ENCODE measurements around the gene SMIM11. TPM values are rescaled to one million over a fixed set of nuclear protein-coding genes. Genes with fewer than 3 reads are reported as not detected.

SMIM11 gene
- total and polyA plus RNA-seq, 2 experiments from 2014 or later, result 3.5 to 8.9 TPM

DNA sequence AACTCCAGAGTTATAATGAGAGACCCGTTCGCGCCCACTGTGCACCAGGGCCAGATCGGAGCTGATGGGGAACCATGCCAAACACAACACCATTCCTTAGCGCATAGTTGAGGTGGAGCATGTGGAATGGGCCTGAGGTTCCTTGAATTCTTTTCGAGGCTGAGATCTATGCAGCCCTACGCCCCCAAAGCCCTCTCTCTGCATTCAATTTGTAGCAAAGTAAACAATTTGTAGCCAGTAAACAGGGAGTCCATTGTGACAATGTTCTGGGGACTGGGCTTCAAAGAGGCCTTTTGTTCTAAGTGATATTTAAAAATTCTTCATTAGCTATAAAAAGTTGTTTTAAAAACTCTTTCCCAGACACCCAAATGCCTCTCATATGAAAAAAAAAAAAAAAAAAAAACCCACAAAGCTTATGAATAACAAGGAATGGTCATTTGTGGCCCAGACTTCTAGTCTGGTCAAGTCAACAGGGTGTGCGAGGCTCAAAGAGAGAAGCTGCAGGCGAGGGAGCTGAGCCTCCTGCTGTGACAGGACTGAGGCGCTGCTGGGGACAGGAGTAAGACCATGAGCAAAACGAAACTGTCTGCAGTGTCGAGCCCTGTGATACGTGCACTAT lies 42.1 kb upstream of the SMIM11 start:
- Histone ChIP-seq H2AFZ (no peak overlapping the region), H3K79me2 (replicated peaks; ENCODE audit: insufficient read depth) (no peaks in the 10 kb centered on the region), H3K9me2 (ENCODE audit: insufficient read depth) (0 out of 2 replicates have a peak, but pooled peaks cover 9% of the 10 kb centered on the region), H3F3A (replicated peaks; ENCODE audit: low read depth) (no peaks in the 10 kb centered on the region), H3K27me3 (ENCODE audit: insufficient read depth) (no peaks in the 10 kb centered on the region), H3K27ac (ENCODE audit: low read depth) (no peak overlapping the region), H3K4me2 (no peak overlapping the region), H3K4me3 (no peak overlapping the region), H4K20me1 (replicated peaks; ENCODE audit: insufficient read depth) (no peaks in the 10 kb centered on the region), H3K36me3 (ENCODE audit: insufficient read depth) (no peaks in the 10 kb centered on the region), H3K4me1 (ENCODE audit: insufficient read depth) (no peaks in the 10 kb centered on the region)
- no peak for DNase-seq (ENCODE audit: low spot score)
- H3K27ac Mint-ChIP-seq, result no peak overlapping the region
- H3K4me1 Mint-ChIP-seq, result no peaks in the 10 kb centered on the region; the same call in 2 of the 3 replicates
- peaks cover 8% of the 10 kb centered on the region for H3K9me3 Mint-ChIP-seq
- ATAC-seq, result no peak
- H3K36me3 Mint-ChIP-seq (ENCODE audit: low read depth), result no peaks in the 10 kb centered on the region
- H3K4me3 Mint-ChIP-seq, result no peak overlapping the region
- TF ChIP-seq, protein P1, sequence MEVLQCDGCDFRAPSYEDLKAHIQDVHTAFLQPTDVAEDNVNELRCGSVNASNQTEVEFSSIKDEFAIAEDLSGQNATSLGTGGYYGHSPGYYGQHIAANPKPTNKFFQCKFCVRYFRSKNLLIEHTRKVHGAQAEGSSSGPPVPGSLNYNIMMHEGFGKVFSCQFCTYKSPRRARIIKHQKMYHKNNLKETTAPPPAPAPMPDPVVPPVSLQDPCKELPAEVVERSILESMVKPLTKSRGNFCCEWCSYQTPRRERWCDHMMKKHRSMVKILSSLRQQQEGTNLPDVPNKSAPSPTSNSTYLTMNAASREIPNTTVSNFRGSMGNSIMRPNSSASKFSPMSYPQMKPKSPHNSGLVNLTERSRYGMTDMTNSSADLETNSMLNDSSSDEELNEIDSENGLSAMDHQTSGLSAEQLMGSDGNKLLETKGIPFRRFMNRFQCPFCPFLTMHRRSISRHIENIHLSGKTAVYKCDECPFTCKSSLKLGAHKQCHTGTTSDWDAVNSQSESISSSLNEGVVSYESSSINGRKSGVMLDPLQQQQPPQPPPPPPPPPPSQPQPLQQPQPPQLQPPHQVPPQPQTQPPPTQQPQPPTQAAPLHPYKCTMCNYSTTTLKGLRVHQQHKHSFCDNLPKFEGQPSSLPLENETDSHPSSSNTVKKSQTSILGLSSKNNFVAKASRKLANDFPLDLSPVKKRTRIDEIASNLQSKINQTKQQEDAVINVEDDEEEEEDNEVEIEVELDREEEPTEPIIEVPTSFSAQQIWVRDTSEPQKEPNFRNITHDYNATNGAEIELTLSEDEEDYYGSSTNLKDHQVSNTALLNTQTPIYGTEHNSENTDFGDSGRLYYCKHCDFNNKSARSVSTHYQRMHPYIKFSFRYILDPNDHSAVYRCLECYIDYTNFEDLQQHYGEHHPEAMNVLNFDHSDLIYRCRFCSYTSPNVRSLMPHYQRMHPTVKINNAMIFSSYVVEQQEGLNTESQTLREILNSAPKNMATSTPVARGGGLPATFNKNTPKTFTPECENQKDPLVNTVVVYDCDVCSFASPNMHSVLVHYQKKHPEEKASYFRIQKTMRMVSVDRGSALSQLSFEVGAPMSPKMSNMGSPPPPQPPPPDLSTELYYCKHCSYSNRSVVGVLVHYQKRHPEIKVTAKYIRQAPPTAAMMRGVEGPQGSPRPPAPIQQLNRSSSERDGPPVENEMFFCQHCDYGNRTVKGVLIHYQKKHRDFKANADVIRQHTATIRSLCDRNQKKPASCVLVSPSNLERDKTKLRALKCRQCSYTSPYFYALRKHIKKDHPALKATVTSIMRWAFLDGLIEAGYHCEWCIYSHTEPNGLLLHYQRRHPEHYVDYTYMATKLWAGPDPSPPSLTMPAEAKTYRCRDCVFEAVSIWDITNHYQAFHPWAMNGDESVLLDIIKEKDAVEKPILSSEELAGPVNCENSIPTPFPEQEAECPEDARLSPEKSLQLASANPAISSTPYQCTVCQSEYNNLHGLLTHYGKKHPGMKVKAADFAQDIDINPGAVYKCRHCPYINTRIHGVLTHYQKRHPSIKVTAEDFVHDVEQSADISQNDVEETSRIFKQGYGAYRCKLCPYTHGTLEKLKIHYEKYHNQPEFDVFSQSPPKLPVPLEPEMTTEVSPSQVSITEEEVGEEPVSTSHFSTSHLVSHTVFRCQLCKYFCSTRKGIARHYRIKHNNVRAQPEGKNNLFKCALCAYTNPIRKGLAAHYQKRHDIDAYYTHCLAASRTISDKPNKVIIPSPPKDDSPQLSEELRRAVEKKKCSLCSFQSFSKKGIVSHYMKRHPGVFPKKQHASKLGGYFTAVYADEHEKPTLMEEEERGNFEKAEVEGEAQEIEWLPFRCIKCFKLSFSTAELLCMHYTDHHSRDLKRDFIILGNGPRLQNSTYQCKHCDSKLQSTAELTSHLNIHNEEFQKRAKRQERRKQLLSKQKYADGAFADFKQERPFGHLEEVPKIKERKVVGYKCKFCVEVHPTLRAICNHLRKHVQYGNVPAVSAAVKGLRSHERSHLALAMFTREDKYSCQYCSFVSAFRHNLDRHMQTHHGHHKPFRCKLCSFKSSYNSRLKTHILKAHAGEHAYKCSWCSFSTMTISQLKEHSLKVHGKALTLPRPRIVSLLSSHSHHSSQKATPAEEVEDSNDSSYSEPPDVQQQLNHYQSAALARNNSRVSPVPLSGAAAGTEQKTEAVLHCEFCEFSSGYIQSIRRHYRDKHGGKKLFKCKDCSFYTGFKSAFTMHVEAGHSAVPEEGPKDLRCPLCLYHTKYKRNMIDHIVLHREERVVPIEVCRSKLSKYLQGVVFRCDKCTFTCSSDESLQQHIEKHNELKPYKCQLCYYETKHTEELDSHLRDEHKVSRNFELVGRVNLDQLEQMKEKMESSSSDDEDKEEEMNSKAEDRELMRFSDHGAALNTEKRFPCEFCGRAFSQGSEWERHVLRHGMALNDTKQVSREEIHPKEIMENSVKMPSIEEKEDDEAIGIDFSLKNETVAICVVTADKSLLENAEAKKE (CRISPR knock-in tag; IDR thresholded peaks at IDR 0.05), result no peak
- TF ChIP-seq NANOG (IDR thresholded peaks at IDR 0.05; ENCODE audit: borderline replicate concordance) (no peak), EZH2phosphoT487 (IDR thresholded peaks at IDR 0.05; ENCODE audit: unreplicated experiment) (no peak), EZH2 (IDR thresholded peaks at IDR 0.05; ENCODE audit: low read depth, unreplicated experiment) (no peak), POLR2AphosphoS5 (IDR thresholded peaks at IDR 0.05; ENCODE audit: low read depth) (no peak), ZNF114 (CRISPR knock-in tag; IDR thresholded peaks at IDR 0.05) (no peak)
- TF ChIP-seq, protein P2, sequence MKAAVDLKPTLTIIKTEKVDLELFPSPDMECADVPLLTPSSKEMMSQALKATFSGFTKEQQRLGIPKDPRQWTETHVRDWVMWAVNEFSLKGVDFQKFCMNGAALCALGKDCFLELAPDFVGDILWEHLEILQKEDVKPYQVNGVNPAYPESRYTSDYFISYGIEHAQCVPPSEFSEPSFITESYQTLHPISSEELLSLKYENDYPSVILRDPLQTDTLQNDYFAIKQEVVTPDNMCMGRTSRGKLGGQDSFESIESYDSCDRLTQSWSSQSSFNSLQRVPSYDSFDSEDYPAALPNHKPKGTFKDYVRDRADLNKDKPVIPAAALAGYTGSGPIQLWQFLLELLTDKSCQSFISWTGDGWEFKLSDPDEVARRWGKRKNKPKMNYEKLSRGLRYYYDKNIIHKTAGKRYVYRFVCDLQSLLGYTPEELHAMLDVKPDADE (IDR thresholded peaks at IDR 0.05), result no peak
- TF ChIP-seq, protein P3, sequence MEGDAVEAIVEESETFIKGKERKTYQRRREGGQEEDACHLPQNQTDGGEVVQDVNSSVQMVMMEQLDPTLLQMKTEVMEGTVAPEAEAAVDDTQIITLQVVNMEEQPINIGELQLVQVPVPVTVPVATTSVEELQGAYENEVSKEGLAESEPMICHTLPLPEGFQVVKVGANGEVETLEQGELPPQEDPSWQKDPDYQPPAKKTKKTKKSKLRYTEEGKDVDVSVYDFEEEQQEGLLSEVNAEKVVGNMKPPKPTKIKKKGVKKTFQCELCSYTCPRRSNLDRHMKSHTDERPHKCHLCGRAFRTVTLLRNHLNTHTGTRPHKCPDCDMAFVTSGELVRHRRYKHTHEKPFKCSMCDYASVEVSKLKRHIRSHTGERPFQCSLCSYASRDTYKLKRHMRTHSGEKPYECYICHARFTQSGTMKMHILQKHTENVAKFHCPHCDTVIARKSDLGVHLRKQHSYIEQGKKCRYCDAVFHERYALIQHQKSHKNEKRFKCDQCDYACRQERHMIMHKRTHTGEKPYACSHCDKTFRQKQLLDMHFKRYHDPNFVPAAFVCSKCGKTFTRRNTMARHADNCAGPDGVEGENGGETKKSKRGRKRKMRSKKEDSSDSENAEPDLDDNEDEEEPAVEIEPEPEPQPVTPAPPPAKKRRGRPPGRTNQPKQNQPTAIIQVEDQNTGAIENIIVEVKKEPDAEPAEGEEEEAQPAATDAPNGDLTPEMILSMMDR (conservative IDR thresholded peaks at IDR 0.05; ENCODE audit: low read depth in 2 of 2), result no peak
- TF ChIP-seq, protein P4, sequence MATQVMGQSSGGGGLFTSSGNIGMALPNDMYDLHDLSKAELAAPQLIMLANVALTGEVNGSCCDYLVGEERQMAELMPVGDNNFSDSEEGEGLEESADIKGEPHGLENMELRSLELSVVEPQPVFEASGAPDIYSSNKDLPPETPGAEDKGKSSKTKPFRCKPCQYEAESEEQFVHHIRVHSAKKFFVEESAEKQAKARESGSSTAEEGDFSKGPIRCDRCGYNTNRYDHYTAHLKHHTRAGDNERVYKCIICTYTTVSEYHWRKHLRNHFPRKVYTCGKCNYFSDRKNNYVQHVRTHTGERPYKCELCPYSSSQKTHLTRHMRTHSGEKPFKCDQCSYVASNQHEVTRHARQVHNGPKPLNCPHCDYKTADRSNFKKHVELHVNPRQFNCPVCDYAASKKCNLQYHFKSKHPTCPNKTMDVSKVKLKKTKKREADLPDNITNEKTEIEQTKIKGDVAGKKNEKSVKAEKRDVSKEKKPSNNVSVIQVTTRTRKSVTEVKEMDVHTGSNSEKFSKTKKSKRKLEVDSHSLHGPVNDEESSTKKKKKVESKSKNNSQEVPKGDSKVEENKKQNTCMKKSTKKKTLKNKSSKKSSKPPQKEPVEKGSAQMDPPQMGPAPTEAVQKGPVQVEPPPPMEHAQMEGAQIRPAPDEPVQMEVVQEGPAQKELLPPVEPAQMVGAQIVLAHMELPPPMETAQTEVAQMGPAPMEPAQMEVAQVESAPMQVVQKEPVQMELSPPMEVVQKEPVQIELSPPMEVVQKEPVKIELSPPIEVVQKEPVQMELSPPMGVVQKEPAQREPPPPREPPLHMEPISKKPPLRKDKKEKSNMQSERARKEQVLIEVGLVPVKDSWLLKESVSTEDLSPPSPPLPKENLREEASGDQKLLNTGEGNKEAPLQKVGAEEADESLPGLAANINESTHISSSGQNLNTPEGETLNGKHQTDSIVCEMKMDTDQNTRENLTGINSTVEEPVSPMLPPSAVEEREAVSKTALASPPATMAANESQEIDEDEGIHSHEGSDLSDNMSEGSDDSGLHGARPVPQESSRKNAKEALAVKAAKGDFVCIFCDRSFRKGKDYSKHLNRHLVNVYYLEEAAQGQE (IDR thresholded peaks at IDR 0.05; ENCODE audit: unreplicated experiment), result no peak
- H3K27me3 Mint-ChIP-seq (ENCODE audit: insufficient read depth, low read depth, poor library complexity), result peaks cover 14% of the 10 kb centered on the region
